C4-2B (cell line): ENCODE results near the gene STAT5B.

Experiments
- ZFX ChIP-seq: fragments of 450-650 bp; IDR thresholded peaks from 2 replicates; pipeline ENCODE4 v1.6.1; 2017
- TF ChIP-seq, protein P1 (sequence below): fragments of 450-650 bp; conservative IDR thresholded peaks from 2 replicates; pipeline ENCODE4 v1.5.1; 2017; ENCODE audit warnings: mild to moderate bottlenecking

- TF ChIP-seq, protein P1, sequence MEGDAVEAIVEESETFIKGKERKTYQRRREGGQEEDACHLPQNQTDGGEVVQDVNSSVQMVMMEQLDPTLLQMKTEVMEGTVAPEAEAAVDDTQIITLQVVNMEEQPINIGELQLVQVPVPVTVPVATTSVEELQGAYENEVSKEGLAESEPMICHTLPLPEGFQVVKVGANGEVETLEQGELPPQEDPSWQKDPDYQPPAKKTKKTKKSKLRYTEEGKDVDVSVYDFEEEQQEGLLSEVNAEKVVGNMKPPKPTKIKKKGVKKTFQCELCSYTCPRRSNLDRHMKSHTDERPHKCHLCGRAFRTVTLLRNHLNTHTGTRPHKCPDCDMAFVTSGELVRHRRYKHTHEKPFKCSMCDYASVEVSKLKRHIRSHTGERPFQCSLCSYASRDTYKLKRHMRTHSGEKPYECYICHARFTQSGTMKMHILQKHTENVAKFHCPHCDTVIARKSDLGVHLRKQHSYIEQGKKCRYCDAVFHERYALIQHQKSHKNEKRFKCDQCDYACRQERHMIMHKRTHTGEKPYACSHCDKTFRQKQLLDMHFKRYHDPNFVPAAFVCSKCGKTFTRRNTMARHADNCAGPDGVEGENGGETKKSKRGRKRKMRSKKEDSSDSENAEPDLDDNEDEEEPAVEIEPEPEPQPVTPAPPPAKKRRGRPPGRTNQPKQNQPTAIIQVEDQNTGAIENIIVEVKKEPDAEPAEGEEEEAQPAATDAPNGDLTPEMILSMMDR: no peak
- no peak for TF ChIP-seq ZFX
These were observed 13.5 kb upstream of the STAT5B start for GRCh38 chr17:42289611-42290181.
